B cell (primary cell): ENCODE measurements around the gene TTLL5. TPM values are rescaled to one million over a fixed set of nuclear protein-coding genes. Genes with fewer than 3 reads are reported as not detected.

Experiments
- ATAC-seq: fragments of 200-7000 bp; cut with Tn5 transposase; one replicate; pipeline ENCODE4 v1.10.0; 2021; ENCODE audit warnings: low read depth, mild to moderate bottlenecking, moderate number of reproducible peaks, moderate library complexity
- CTCF ChIA-PET: fragments of 350-600 bp; sonication (Branson Sonifier 250); formaldehyde crosslinking; loops from one replicate; lab custom pipeline; 2021; ENCODE audit warnings: antibody characterized with exemption, inconsistent platforms; lab: Charles Lee
- POLR2A ChIA-PET: fragments of 350-600 bp; sonication (Branson Sonifier 250); formaldehyde crosslinking; loops from one replicate; lab custom pipeline; 2021; ENCODE audit warnings: antibody characterized with exemption; lab: Charles Lee
- DNase-seq: peaks from one replicate; pipeline ENCODE4 v3.0.0; 2013
- H2AFZ ChIP-seq: 2 replicates; pipeline ENCODE4 v1.6.1; 2012; ENCODE audit warnings: mild to moderate bottlenecking, low read depth, low read length; ENCODE audit not compliant: insufficient read depth, poor library complexity, severe bottlenecking
- H3K27ac ChIP-seq, 2 donors: 1 replicate in 1 of 2; 2 replicates in 1 of 2; pipeline ENCODE4 v1.5.1; 2012 to 2013; ENCODE audit warnings: low read length in 2 of 2, mild to moderate bottlenecking in 2 of 2, moderate library complexity in 1 of 2
- H3K27me3 ChIP-seq, 4 experiments: fragments of 200-600 bp in 1 of 4; sonication (generic) in 1 of 4; replicated peaks in 1 of 4; 1 replicate in 2 of 4; 2 replicates in 2 of 4; pipeline versions ENCODE4 v1.6.1 to v1.7.0; 2013 to 2016; ENCODE audit warnings: low read length in 3 of 4, mild to moderate bottlenecking in 2 of 4, mixed read lengths in 1 of 4, moderate library complexity in 1 of 4; ENCODE audit not compliant: insufficient read depth in 4 of 4, control insufficient read depth in 3 of 4; ENCODE audit errors: control extremely low read depth in 1 of 4
- H3K36me3 ChIP-seq, 2 experiments: replicated peaks in 1 of 2; 1 replicate in 1 of 2; 2 replicates in 1 of 2; pipeline versions ENCODE4 v1.6.1 to v1.7.1; 2013; ENCODE audit warnings: low read length in 1 of 2; ENCODE audit not compliant: insufficient read depth in 2 of 2, control insufficient read depth in 1 of 2; ENCODE audit errors: control extremely low read depth in 1 of 2, extremely low read depth in 1 of 2
- H3K4me1 ChIP-seq, 2 donors: fragments of 200-600 bp in 1 of 2; sonication (generic) in 1 of 2; 1 replicate in 1 of 2; 2 replicates in 1 of 2; pipeline versions ENCODE4 v1.5.1 to v1.6.1; 2013 to 2017; ENCODE audit warnings: low read length in 2 of 2; ENCODE audit not compliant: control insufficient read depth in 2 of 2, insufficient read depth in 2 of 2
- H3K4me2 ChIP-seq: replicated peaks from 2 replicates; pipeline ENCODE3; 2012; ENCODE audit warnings: mild to moderate bottlenecking, low read depth, low read length; ENCODE audit not compliant: poor library complexity, severe bottlenecking
- H3K4me3 ChIP-seq, 5 experiments: fragments of 200-600 bp in 1 of 5; sonication (generic) in 1 of 5; 1 replicate in 3 of 5; 2 replicates in 2 of 5; pipeline versions ENCODE4 v1.5.1 to v1.7.0; 2011 to 2016; ENCODE audit warnings: low read length in 4 of 5, mild to moderate bottlenecking in 4 of 5, low read depth in 2 of 5, control low read depth in 1 of 5, moderate library complexity in 1 of 5; ENCODE audit not compliant: insufficient read depth in 1 of 5; ENCODE audit errors: control extremely low read depth in 1 of 5, extremely low read depth in 1 of 5
- H3K79me2 ChIP-seq: fragments of 200-600 bp; sonication (generic); one replicate; pipeline ENCODE4 v1.6.0; 2016; ENCODE audit warnings: low read length; ENCODE audit not compliant: control insufficient read depth, insufficient read depth
- H3K9ac ChIP-seq: fragments of 200-600 bp; sonication (generic); 2 replicates; pipeline ENCODE4 v1.6.1; 2017; ENCODE audit warnings: mild to moderate bottlenecking, low read length, moderate library complexity
- H3K9me3 ChIP-seq, 3 donors: one replicate each; pipeline versions ENCODE4 v1.6.1 to v1.7.1; 2013; ENCODE audit warnings: low read length in 2 of 3; ENCODE audit not compliant: control insufficient read depth in 2 of 3, insufficient read depth in 1 of 3; ENCODE audit errors: control extremely low read depth in 1 of 3
- H4K20me1 ChIP-seq: 2 replicates; pipeline ENCODE4 v1.6.0; 2012; ENCODE audit warnings: mild to moderate bottlenecking, low read length; ENCODE audit not compliant: insufficient read depth, control insufficient read depth, poor library complexity, severe bottlenecking
- H3K27ac Mint-ChIP-seq: one replicate; pipeline ENCODE4 v1.8.0; 2021; ENCODE audit warnings: mixed read lengths
- H3K27me3 Mint-ChIP-seq: one replicate; pipeline ENCODE4 v1.8.0; 2021; ENCODE audit warnings: mixed read lengths
- H3K4me1 Mint-ChIP-seq: one replicate; pipeline ENCODE4 v1.8.0; 2021; ENCODE audit warnings: mixed read lengths
- H3K4me3 Mint-ChIP-seq: one replicate; pipeline ENCODE4 v1.8.0; 2021; ENCODE audit warnings: mixed read lengths
- H3K9me3 Mint-ChIP-seq: one replicate; pipeline ENCODE4 v1.8.0; 2022; ENCODE audit warnings: mixed read lengths; ENCODE audit not compliant: insufficient read depth
- CTCF ChIP-seq: fragments of 200-600 bp; IDR thresholded peaks from one replicate; pipeline ENCODE4 v1.8.0; 2022; ENCODE audit warnings: antibody characterized with exemption, mild to moderate bottlenecking
- EZH2 ChIP-seq: IDR thresholded peaks from 2 replicates; pipeline ENCODE4 v1.6.1; 2012; ENCODE audit warnings: borderline replicate concordance, low read depth, mild to moderate bottlenecking, moderate library complexity, low read length; ENCODE audit not compliant: insufficient read depth, poor library complexity, severe bottlenecking
- WGBS: methylation state at CpG from one replicate; pipeline ENCODE4 v1.1.5; 2013; ENCODE audit warnings: missing lambda C conversion rate; ENCODE audit not compliant: insufficient coverage; 5-methylcytosine and 5-hydroxymethylcytosine counted together
- intact Hi-C: fragments of 100-400 bp; cut with micrococcal nuclease; formaldehyde crosslinking; loops from one replicate; pipeline ENCODE4 v1.10.0; 2022
- polyA plus RNA-seq: library from polyadenylated mRNA; depleted of rRNA; stranded (reverse); fragments of >200 nt; gene quantifications from 2 replicates; pipeline ENCODE4 v1.2.3, GENCODE V29; 2012
- total RNA-seq, 2 donors: library from RNA; stranded (reverse); fragments of 120-200 nt in 1 of 2; gene quantifications; 1 replicate in 1 of 2; 2 replicates in 1 of 2; pipeline versions ENCODE4 v1.2.3 to v1.2.4, GENCODE V29; 2013 to 2022

TTLL5 gene
- total and polyA plus RNA-seq, 2 donors (not counting 1 experiment from before 2014, with no cell fraction given) = 10.9 to 50.9 TPM

DNA sequence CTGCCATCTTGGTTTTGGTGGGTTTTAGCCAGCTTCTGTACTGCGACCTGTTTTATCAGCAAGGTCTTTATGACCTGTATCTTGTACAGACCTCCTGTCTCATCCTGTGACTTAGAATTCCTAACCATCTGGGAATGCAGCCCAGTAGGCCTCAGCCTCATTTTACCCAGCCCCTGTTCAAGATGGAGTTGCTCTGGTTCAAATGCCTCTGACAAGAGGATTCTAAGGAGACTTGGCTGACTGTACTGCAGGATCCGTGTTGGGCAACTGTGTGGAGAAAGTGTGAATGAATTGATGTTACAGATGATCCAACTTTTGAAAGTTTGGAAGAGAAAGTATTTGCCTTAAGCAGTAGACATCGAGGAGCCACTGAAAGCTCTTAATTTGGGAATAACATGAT is 91.0 kb downstream of the TTLL5 start:
- intact Hi-C loops = no loop called here
- TF ChIP-seq EZH2 (no peak), CTCF (no peak)
- H3K4me3 Mint-ChIP-seq = no peak overlapping the region
- peaks cover under 1% of the 10 kb centered on the region for H3K4me1 Mint-ChIP-seq
- ChIA-PET POLR2A (no interaction called here), CTCF (no interaction called here)
- no peak overlapping the region for H3K27ac ChIP-seq
- H3K4me1 ChIP-seq = peaks cover 0 to 1% of the 10 kb centered on the region in 2 donors
- H3K9ac ChIP-seq = no peak overlapping the region
- ATAC-seq (no peak), DNase-seq (no peak)
- H3K9me3 Mint-ChIP-seq = peaks cover 6% of the 10 kb centered on the region
- H3K4me2 ChIP-seq = no peak overlapping the region
- H4K20me1 ChIP-seq = no peaks in the 10 kb centered on the region
- no peaks in the 10 kb centered on the region for H3K79me2 ChIP-seq
- no peak overlapping the region for H2AFZ ChIP-seq
- H3K27me3 Mint-ChIP-seq = no peaks in the 10 kb centered on the region
- H3K27ac Mint-ChIP-seq = no peak overlapping the region
- H3K9me3 ChIP-seq = peaks cover 0 to 2% (median under 1%) of the 10 kb centered on the region in 3 donors
- no peaks in the 10 kb centered on the region for H3K27me3 ChIP-seq
- WGBS = 100% methylated on average over 2 of the region's 3 CpGs
- H3K4me3 ChIP-seq = no peak overlapping the region
- peaks cover 4 to 17% of the 10 kb centered on the region in 2 experiments for H3K36me3 ChIP-seq

DNA sequence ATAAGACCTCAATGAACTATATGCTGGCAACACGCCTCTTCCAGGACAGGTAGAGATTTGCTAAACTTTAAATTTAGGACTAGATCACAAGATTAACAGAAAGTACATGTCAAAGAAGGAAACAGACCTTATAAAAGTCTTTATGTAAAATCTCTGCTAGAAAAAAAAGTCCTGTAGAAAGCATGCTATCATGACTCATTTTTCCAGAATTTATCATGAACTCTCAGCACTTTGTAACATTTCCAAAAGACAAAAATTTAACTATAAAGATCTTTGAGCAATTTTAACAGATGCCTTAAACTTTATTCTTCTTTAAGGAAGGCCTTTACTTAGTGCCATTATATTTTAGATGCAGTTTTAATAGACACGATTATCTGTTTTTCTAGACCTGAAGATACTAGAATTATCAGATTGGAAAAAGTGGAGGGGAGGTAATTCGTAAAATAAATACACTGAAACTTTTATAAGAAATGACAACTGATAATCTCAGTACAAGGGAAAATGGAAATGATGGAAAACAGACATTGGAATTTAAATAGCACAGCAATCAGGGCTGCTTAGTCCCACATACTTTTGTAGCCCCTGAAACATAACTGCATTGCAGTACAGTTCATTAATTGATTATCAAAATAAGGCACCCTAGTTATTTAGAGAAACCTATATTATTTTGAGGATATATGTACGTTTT is 92.0 kb downstream of the TTLL5 start:
- POLR2A ChIA-PET = no interaction called here

More for the DNA sequence above, 92.0 kb downstream of the TTLL5 start:
- H3K27me3 ChIP-seq = no peaks in the 10 kb centered on the region
- Mint-ChIP-seq H3K9me3 (no peaks in the 10 kb centered on the region), H3K4me3 (no peak overlapping the region), H3K27me3 (no peaks in the 10 kb centered on the region), H3K27ac (no peak overlapping the region), H3K4me1 (peaks cover 7% of the 10 kb centered on the region)
- WGBS = no CpG with 5 or more reads among the region's 4 CpGs
- DNase-seq (no peak), ATAC-seq (no peak)
- no peaks in the 10 kb centered on the region for H4K20me1 ChIP-seq
- H3K4me3 ChIP-seq = no peak overlapping the region
- CTCF ChIA-PET = no interaction called here
- H3K79me2 ChIP-seq = no peaks in the 10 kb centered on the region
- H3K9ac ChIP-seq = no peak overlapping the region
- H3K27ac ChIP-seq = no peak overlapping the region
- H2AFZ ChIP-seq = no peak overlapping the region
- no peaks in the 10 kb centered on the region for H3K9me3 ChIP-seq
- H3K4me1 ChIP-seq = peaks cover 6 to 8% of the 10 kb centered on the region in 2 donors
- intact Hi-C loops = no loop called here
- H3K4me2 ChIP-seq = no peak overlapping the region
- H3K36me3 ChIP-seq = peaks cover 4 to 12% of the 10 kb centered on the region in 2 experiments
- TF ChIP-seq EZH2 (no peak), CTCF (no peak)
